C4-2B (cell line): ENCODE measurements around the gene ATF2.
"Not testable (repeated sequence)": the region's sequence is repeated elsewhere in the genome, so short reads cannot be mapped to it uniquely, and the experiment has no call there.

ENCODE experiments used
- CTCF ChIP-seq: fragments of 450-650 bp; conservative IDR thresholded peaks from 2 replicates; pipeline ENCODE4 v1.5.1; 2017; ENCODE audit warnings: mild to moderate bottlenecking
- ZFX ChIP-seq: fragments of 450-650 bp; IDR thresholded peaks from 2 replicates; pipeline ENCODE4 v1.6.1; 2017

DNA sequence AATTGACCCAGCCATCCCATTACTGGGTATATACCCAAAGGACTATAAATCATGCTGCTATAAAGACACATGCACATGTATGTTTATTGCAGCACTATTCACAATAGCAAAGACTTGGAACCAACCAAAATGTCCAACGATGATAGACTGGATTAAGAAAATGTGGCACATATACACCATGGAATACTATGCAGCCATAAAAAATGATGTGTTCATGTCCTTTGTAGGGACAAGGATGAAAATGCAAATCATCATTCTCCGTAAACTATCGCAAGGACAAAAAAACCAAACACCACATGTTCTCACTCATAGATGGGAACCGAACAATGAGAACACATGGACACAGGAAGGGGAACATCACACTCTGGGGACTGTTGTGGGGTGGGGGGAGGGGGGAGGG is 83.9 kb downstream of the ATF2 start:
- TF ChIP-seq CTCF, ZFX: not testable (repeated sequence)
